Lower leg skin (tissue), 4 donors: ENCODE data around the gene EIPR1. TPM values are rescaled to one million over a fixed set of nuclear protein-coding genes. Genes with fewer than 3 reads are reported as not detected.

Source experiments
- DNase-seq, 2 donors: peaks; one replicate each; pipeline ENCODE4 v3.0.0-alpha.2; 2019; ENCODE audit warnings: low spot score in 2 of 2
- H3K4me3 ChIP-seq: fragments of 200-600 bp; sonication (generic); 2 replicates; pipeline ENCODE4 v1.5.1; 2017; ENCODE audit warnings: mild to moderate bottlenecking, low read depth; ENCODE audit not compliant: poor library complexity, severe bottlenecking
- CTCF ChIP-seq, 3 donors: fragments of 450-650 bp; IDR thresholded peaks; one replicate each; pipeline ENCODE4 v1.5.1; 2016; ENCODE audit warnings: antibody characterized with exemption in 3 of 3, mild to moderate bottlenecking in 3 of 3, moderate library complexity in 2 of 3
- POLR2A ChIP-seq, 2 donors: fragments of 450-650 bp; IDR thresholded peaks; one replicate each; pipeline ENCODE4 v1.6.1; 2016 to 2017; ENCODE audit warnings: antibody characterized with exemption in 2 of 2, mild to moderate bottlenecking in 1 of 2, moderate library complexity in 1 of 2
- WGBS, 2 donors: methylation state at CpG; one replicate each; pipeline ENCODE4 v1.1.5; 2018; 5-methylcytosine and 5-hydroxymethylcytosine counted together
- intact Hi-C: fragments of 100-400 bp; cut with DNase I; formaldehyde crosslinking; loops from one replicate; pipeline ENCODE4 v1.15.0; 2023; ENCODE audit warnings: low total_unique reads
- total RNA-seq, 4 donors: library from RNA; depleted of rRNA; stranded (reverse); fragments of >200 nt; gene quantifications; one replicate each; pipeline ENCODE4 v1.1.0, GENCODE V29; 2016

Gene EIPR1
- total RNA-seq, 4 donors from 2014 or later, result 11.8 to 44.7 (median 26.9) TPM

DNA sequence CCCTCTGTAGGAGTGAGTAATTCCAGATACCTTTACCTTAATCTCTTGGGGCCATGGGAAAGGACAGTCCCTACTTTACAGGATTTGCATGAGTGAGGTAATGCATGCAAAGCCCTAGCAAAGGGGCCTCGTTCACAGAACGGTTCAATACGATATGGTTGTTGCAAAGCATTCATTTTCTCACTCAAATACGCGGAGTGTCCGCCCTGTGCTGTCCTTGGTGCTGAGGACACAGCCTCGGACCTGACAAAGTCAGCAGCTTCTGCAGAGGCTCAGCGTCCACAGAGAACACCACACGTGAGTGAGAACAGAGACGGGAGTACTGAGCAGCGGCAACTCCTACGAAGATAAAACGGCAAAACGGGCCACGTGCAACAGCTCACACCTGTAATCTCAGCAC, 125.7 kb downstream of the EIPR1 start:
- TF ChIP-seq CTCF (IDR thresholded peaks at IDR 0.05) (no peak), POLR2A (IDR thresholded peaks at IDR 0.05) (no peak)
- WGBS, 2 donors, result 88 to 94% methylated on average over 15 of the region's 15 CpGs
- intact Hi-C loops, result no loop called here
- H3K4me3 ChIP-seq, result no peak overlapping the region
- DNase-seq, result no peak

GRCh38 chr2:3249476-3249962, 128.1 kb downstream of the EIPR1 start:
- H3K4me3 ChIP-seq, result no peak overlapping the region
- intact Hi-C loops, result no loop called here
- TF ChIP-seq CTCF (IDR thresholded peaks at IDR 0.05), result no peak
- TF ChIP-seq POLR2A (IDR thresholded peaks at IDR 0.05), result no peak
- 78 to 93% methylated on average over 2 of the region's 2 CpGs for WGBS, 2 donors
- no peak for DNase-seq

DNA sequence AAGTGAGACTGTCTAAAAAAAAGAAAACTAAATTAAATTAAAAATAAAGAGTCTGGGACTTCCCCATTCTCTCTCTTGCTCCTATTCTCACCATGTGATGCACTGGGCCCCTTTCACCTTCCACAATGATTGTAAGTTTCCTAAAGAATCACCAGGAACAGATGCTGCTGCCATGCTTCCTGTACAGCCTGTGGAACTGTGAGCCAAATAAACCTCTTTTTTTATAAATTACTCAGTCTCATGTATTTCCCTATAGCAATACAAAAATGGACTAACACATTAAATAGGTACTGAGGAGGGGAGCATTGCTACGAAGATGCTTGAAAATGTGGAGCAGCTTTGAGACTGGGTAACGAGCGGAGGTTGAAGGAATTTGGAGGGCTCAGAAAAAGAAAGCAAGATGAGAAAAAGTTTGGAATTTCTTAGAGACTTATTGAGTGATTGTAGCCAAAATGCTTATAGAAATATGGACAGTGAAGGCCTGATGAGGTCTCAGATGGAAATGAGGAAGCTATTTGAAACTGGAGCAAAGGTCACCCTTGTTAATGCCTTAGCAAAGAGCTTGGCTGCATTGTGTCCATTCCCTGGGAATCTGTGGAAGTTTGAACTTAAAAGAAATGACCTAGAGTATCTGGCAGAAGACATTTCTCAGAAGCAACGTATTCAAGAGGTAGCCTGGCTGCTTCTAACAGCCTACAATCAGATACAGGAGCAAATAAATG, 128.7 kb downstream of the EIPR1 start:
- 88 to 91% methylated on average over 4 of the region's 4 CpGs for WGBS, 2 donors
- DNase-seq, result no peak
- intact Hi-C loops, result no loop called here
- H3K4me3 ChIP-seq, result no peak overlapping the region
- TF ChIP-seq CTCF (IDR thresholded peaks at IDR 0.05) (no peak), POLR2A (IDR thresholded peaks at IDR 0.05) (no peak)

DNA sequence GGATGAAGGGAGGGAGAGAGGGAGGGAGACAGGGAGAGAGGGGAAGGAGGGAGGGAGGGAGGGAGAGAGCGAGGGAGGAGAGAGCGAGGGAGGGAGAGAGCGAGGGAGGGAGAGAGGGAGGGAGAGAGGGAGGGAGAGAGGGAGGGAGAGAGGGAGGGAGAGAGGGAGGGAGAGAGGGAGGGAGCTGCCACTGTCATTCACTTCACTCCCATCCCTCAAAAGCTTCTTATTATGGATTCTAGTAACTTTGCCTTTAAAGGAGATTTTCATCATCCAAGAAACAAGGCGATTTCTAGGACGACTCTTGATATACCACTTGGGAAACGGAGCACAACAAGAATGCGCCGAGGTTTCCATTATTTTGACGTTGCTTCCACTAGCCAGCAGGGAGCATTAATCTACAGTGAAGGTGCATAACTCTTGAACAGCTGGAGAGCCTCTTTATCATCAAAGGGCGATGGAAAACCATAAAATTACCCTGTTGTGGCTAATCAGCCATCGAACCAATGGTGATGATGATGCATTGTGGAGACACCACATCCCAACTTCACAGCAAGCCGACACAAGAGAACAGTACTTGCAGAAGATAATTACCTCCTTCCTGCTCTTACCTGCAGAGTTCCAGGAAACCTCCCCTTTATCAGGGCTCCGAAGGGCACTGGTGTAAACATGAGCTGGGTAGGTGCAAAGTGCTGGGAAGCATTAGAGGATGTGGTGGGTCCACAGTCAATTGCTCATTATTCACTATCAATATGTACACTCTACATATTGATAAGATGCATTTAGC, 130.5 kb downstream of the EIPR1 start:
- intact Hi-C loops, result no loop called here
- DNase-seq, result no peak
- H3K4me3 ChIP-seq, result no peak overlapping the region
- WGBS, 2 donors, result 74 to 86% methylated on average over 11 to 13 of the region's 13 CpGs
- TF ChIP-seq POLR2A (IDR thresholded peaks at IDR 0.05) (no peak), CTCF (IDR thresholded peaks at IDR 0.05) (no peak)

DNA sequence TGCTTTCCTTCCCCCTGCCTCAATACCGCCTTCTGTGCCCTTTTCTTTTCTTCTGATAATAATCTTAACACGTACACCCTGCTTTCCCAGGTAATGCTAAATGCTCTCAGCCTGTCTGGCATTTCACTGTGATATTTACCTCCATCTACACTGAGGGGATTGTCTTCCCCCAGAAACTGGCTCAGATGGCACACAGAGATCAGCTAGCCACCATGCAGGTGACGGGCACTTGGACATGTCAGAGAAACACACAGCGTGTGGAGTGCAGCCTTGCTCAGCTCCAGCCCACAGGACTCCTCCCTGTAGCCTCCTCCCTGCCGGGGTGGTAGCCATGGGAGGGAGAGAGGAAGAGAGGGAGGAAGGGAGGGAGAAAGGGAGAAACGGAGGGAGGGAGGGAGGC, 131.2 kb downstream of the EIPR1 start:
- no peak overlapping the region for H3K4me3 ChIP-seq
- no peak for DNase-seq
- WGBS, 2 donors, result 77 to 90% methylated on average over 5 of the region's 6 CpGs
- TF ChIP-seq CTCF (IDR thresholded peaks at IDR 0.05) (no peak), POLR2A (IDR thresholded peaks at IDR 0.05) (no peak)
- intact Hi-C loops, result no loop called here
